HepG2 (cell line): ENCODE measurements around the gene PPP2R5C. TPM values are rescaled to one million over a fixed set of nuclear protein-coding genes. Genes with fewer than 3 reads are reported as not detected.

ENCODE experiments used
- ATF6 ChIP-seq: sonication (generic); formaldehyde crosslinking; conservative IDR thresholded peaks from 2 replicates; pipeline ENCODE4 v1.4.0; 2020; ENCODE audit warnings: missing genetic modification reagents
- BCL6 ChIP-seq: IDR thresholded peaks from 2 replicates; pipeline ENCODE4 v1.6.1; 2016; ENCODE audit warnings: missing genetic modification reagents, missing compliant biosample characterization
- FIP1L1 ChIP-seq: fragments of 200-400 bp; formaldehyde crosslinking; IDR thresholded peaks from 2 replicates; pipeline ENCODE4 v1.6.1; 2018; ENCODE audit warnings: low read depth, mild to moderate bottlenecking, low read length, moderate library complexity, borderline replicate concordance; ENCODE audit not compliant: insufficient read depth
- GTF2F1 ChIP-seq: fragments of 150-350 bp; IDR thresholded peaks from 2 replicates; pipeline ENCODE4 v1.6.1; 2014; ENCODE audit warnings: low read length
- GZF1 ChIP-seq: sonication (generic); formaldehyde crosslinking; IDR thresholded peaks from 2 replicates; pipeline ENCODE4 v1.5.1; 2020; ENCODE audit warnings: mild to moderate bottlenecking, missing genetic modification reagents
- HNRNPUL1 ChIP-seq: fragments of 200-400 bp; formaldehyde crosslinking; IDR thresholded peaks from 2 replicates; pipeline ENCODE4 v1.6.1; 2017; ENCODE audit warnings: low read depth, mild to moderate bottlenecking, low read length, moderate library complexity
- MAFF ChIP-seq: IDR thresholded peaks from 2 replicates; pipeline ENCODE4 v1.6.1; 2011; ENCODE audit warnings: low read depth, low read length, improper control_type of control experiment
- MEIS2 ChIP-seq: sonication (generic); formaldehyde crosslinking; IDR thresholded peaks from 2 replicates; pipeline ENCODE4 v1.9.0; 2021; ENCODE audit warnings: mild to moderate bottlenecking, missing genetic modification reagents
- MXD1 ChIP-seq: sonication (generic); formaldehyde crosslinking; IDR thresholded peaks from 2 replicates; pipeline ENCODE4 v1.4.0; 2020; ENCODE audit warnings: mild to moderate bottlenecking, missing genetic modification reagents
- MXI1 ChIP-seq: IDR thresholded peaks from 3 replicates; pipeline ENCODE4 v1.6.1; 2012; ENCODE audit warnings: low read depth, low read length, inconsistent platforms, borderline replicate concordance
- NPAS2 ChIP-seq: sonication (generic); formaldehyde crosslinking; IDR thresholded peaks from 2 replicates; pipeline ENCODE4 v1.8.0; 2022; ENCODE audit warnings: mild to moderate bottlenecking, missing genetic modification reagents, borderline replicate concordance
- RFXAP ChIP-seq: sonication (generic); formaldehyde crosslinking; IDR thresholded peaks from 2 replicates; pipeline ENCODE4 v1.4.0; 2020; ENCODE audit warnings: missing genetic modification reagents, borderline replicate concordance
- SIN3A ChIP-seq: IDR thresholded peaks from 2 replicates; pipeline ENCODE4 v1.6.1; 2011; ENCODE audit warnings: low read depth, mild to moderate bottlenecking, control low read depth, low read length, borderline replicate concordance
- SKI ChIP-seq: fragments of 450-650 bp; IDR thresholded peaks from one replicate; pipeline ENCODE4 v1.6.1; 2018; ENCODE audit warnings: mild to moderate bottlenecking; ENCODE audit not compliant: partially characterized antibody
- TEAD2 ChIP-seq: sonication (generic); formaldehyde crosslinking; IDR thresholded peaks from 2 replicates; pipeline ENCODE4 v1.9.0; 2021; ENCODE audit warnings: missing genetic modification reagents
- ZFP90 ChIP-seq: sonication (generic); formaldehyde crosslinking; IDR thresholded peaks from 2 replicates; pipeline ENCODE4 v1.8.0; 2022; ENCODE audit warnings: missing genetic modification reagents, mild to moderate bottlenecking, inconsistent platforms, borderline replicate concordance
- ZNF136 ChIP-seq: sonication (generic); formaldehyde crosslinking; IDR thresholded peaks from 2 replicates; pipeline ENCODE4 v1.8.1; 2022; ENCODE audit warnings: low read depth, mild to moderate bottlenecking, moderate library complexity, missing genetic modification reagents
- ZNF280B ChIP-seq: sonication (generic); formaldehyde crosslinking; IDR thresholded peaks from 2 replicates; pipeline ENCODE4 v1.5.0; 2020; ENCODE audit warnings: missing genetic modification reagents, mild to moderate bottlenecking, borderline replicate concordance
- ZNF563 ChIP-seq: sonication (generic); formaldehyde crosslinking; IDR thresholded peaks from 2 replicates; pipeline ENCODE4 v1.8.0; 2022; ENCODE audit warnings: mild to moderate bottlenecking, moderate library complexity, missing genetic modification reagents
- ZNF574 ChIP-seq: sonication (generic); formaldehyde crosslinking; IDR thresholded peaks from 2 replicates; pipeline ENCODE4 v1.4.0; 2020; ENCODE audit warnings: missing genetic modification reagents
- ZNF766 ChIP-seq: sonication (generic); formaldehyde crosslinking; IDR thresholded peaks from 2 replicates; pipeline ENCODE4 v1.5.0; 2020; ENCODE audit warnings: missing genetic modification reagents, borderline replicate concordance
- ZNF83 ChIP-seq: sonication (generic); formaldehyde crosslinking; IDR thresholded peaks from 2 replicates; pipeline ENCODE4 v1.4.0; 2020; ENCODE audit warnings: missing genetic modification reagents, mild to moderate bottlenecking, borderline replicate concordance
- ZSCAN22 ChIP-seq: sonication (generic); formaldehyde crosslinking; IDR thresholded peaks from 2 replicates; pipeline ENCODE4 v1.4.0; 2020; ENCODE audit warnings: mild to moderate bottlenecking, missing genetic modification reagents
- polyA plus RNA-seq, 8 experiments: library from polyadenylated mRNA; depleted of rRNA in 3 of 8; stranded (reverse) in 7 of 8; unstranded in 1 of 8; fragments of >200 nt; fragmentation: Illumina TruSeq in 4 of 8; extraction: Trizol in 4 of 8; gene quantifications; 2 replicates each; pipeline versions ENCODE4 v1.2.1 to v1.2.3, GENCODE V29; 2011 to 2016; ENCODE audit warnings: low read depth in 4 of 8, missing spikeins in 1 of 8, mixed read lengths in 1 of 8; ENCODE audit not compliant: insufficient read depth in 1 of 8
- total RNA-seq, 5 experiments: library from RNA; depleted of rRNA; stranded (reverse); fragments of >200 nt; fragmentation: Illumina TruSeq; extraction: Trizol; gene quantifications; 2 replicates each; pipeline ENCODE4 v1.2.3, GENCODE V29; 2016; ENCODE audit warnings: low read depth in 1 of 5

PPP2R5C gene
- total and polyA plus RNA-seq, 2 of the 13 experiments (the other 11 are each of a cell fraction or from before 2014, with no cell fraction given) = 74.3 to 78.5 TPM

DNA sequence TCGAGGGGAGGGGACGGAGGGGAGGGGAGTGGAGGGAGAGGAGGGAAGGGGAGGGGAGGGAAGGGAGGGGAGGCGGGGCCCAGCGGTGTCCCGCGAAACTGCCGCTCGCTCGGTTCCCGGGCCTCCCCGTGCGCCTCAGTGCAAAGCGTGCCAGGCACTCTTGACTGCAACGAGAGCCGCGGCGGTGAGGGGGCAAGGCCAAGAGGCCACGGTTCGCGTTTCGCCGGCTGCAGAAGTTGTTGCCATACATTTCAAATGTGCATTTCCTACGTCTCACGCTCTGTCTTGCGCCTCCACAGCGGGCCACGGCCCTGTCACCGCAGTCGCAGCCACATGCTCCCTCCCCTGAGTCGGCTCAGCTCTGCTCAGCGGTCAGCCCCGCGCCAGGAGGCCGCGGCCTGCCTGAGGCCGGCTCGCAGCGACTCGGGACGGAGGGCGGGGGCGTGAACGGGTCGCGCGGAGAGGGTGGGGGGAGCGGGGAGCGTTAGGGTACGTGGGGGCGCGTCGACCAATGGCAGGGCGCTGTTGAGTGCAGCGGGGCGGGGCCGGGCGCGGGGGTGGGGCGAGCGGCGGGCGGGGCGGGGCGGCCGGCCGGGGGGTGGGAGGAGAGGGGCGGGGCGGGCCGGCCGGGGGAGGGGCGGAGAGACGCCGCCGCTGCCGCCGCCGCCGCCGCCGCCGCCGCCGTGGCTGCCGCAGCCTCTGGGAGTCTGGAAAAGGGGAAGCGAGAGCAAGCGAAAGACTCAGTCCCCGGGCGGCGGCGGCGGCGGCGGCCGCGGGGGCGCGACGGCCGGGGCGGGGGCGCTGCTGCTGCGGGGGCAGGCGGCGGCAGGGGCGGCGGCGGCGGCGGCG, at the start of gene PPP2R5C (continued):
- TF ChIP-seq FIP1L1 = no peak
- TF ChIP-seq ZNF766 (CRISPR knock-in tag) = no peak
- TF ChIP-seq SIN3A = peak; percentile 76; the same call in 1 of the 2 replicates
- no peak for TF ChIP-seq MAFF
- peak; percentile 66 for TF ChIP-seq MXD1
- TF ChIP-seq ZNF83 = no peak
- TF ChIP-seq ZSCAN22 = no peak
- peak; percentile 28; the same call in 1 of the 2 replicates for TF ChIP-seq ZNF574 (CRISPR knock-in tag)
- 0 out of 2 replicates have a peak, but pooled peaks have one; percentile 30 for TF ChIP-seq BCL6
- TF ChIP-seq HNRNPUL1 = no peak
- no peak for TF ChIP-seq ATF6 (CRISPR knock-in tag)
- no peak for TF ChIP-seq MEIS2
- 0 out of 2 replicates have a peak, but pooled peaks have one; percentile 11 for TF ChIP-seq GTF2F1
- TF ChIP-seq NPAS2 (CRISPR knock-in tag) = no peak
- TF ChIP-seq ZNF280B (CRISPR knock-in tag) = peak; percentile 88; the same call in 1 of the 2 replicates
- no peak for TF ChIP-seq ZFP90
- 0 out of 2 replicates have a peak, but pooled peaks have one; percentile 38 for TF ChIP-seq GZF1 (CRISPR knock-in tag)
- no peak for TF ChIP-seq TEAD2 (CRISPR knock-in tag)
- TF ChIP-seq ZNF136 = no peak
- peak; percentile 47; the same call in 1 of the 3 replicates for TF ChIP-seq MXI1
- TF ChIP-seq RFXAP (CRISPR knock-in tag) = no peak
- TF ChIP-seq SKI = no peak
- no peak for TF ChIP-seq ZNF563 (CRISPR knock-in tag)
